ENCODE results near the gene ATRIP. TPM values are rescaled to one million over a fixed set of nuclear protein-coding genes. Genes with fewer than 3 reads are reported as not detected.

The ATRIP gene
- total and polyA plus RNA-seq, 2 of the 4 experiments (the other 2 are of a cell fraction), result 6.8 to 10.8 TPM

GRCh38 chr3:48423241-48423882 lies 23.2 kb upstream of the ATRIP start:
- H3K4ac ChIP-seq (ENCODE audit: low read depth, low read length), result no peak overlapping the region
- H3K56ac ChIP-seq (ENCODE audit: extremely low read depth, insufficient read depth, low read length), result no peak overlapping the region
- H2AK9ac ChIP-seq (replicated peaks; ENCODE audit: low read depth, low read length, poor library complexity), result no peak overlapping the region
- POLR2A ChIA-PET (ENCODE audit: unreplicated experiment), result interaction anchor here (0.6 kb wide), 2 partner anchors 49 to 118 kb away, joined by 3 read pairs; no protein-coding TSS in a partner anchor
- in situ Hi-C loops (cut with MboI; ENCODE audit: low sequenced_read_pairs), result no loop called here
- DNase-seq (no peak), ATAC-seq (ENCODE audit: low read depth) (no peak)
- H2AK5ac ChIP-seq (ENCODE audit: low read depth, low read length), result no peak overlapping the region
- H3K23ac ChIP-seq (ENCODE audit: low read depth, low read length), result no peak overlapping the region
- peaks cover 17% of the 10 kb centered on the region; the same call in 1 of the 2 replicates for H3K36me3 ChIP-seq (ENCODE audit: control insufficient read depth, insufficient read depth, low read length)
- no peak overlapping the region for H2AFZ ChIP-seq (replicated peaks; ENCODE audit: low read length, poor library complexity)
- H3K27me3 ChIP-seq (ENCODE audit: control insufficient read depth, insufficient read depth, low read length), result no peaks in the 10 kb centered on the region
- peaks cover 30% of the 10 kb centered on the region for H4K20me1 ChIP-seq (ENCODE audit: insufficient read depth, low read length)
- intact Hi-C loops (cut with micrococcal nuclease), result no loop called here
- BruUV-seq (replicated peaks), result no TSS peak
- no peak overlapping the region for H2BK120ac ChIP-seq (ENCODE audit: low read depth, low read length)
- H3K4me3 ChIP-seq (ENCODE audit: insufficient read depth, low read depth, low read length), result no peak overlapping the region
- no peak overlapping the region for H3K9ac ChIP-seq (ENCODE audit: low read depth, low read length)
- no peaks in the 10 kb centered on the region for H3K9me3 ChIP-seq (ENCODE audit: control insufficient read depth, insufficient read depth, low read length)
- dilution Hi-C loops (cut with HindIII; ENCODE audit: low sequenced_read_pairs, unreplicated experiment), result no loop called here
- no peak overlapping the region for H2BK20ac ChIP-seq (ENCODE audit: low read depth, low read length)
- H3K9me1 ChIP-seq (ENCODE audit: insufficient read depth, low read length), result peaks cover 16% of the 10 kb centered on the region
- no peak overlapping the region for H4K5ac ChIP-seq (ENCODE audit: low read depth, low read length)
- TF ChIP-seq POLR2A (IDR thresholded peaks at IDR 0.05; ENCODE audit: low read depth, low read length) (no peak), CHD1 (IDR thresholded peaks at IDR 0.05; ENCODE audit: low read depth, low read length) (no peak), FOS (IDR thresholded peaks at IDR 0.05; ENCODE audit: low read depth, low read length) (no peak), MXI1 (IDR thresholded peaks at IDR 0.05; ENCODE audit: borderline replicate concordance, low read depth, low read length) (no peak), NFE2L2 (IDR thresholded peaks at IDR 0.05; ENCODE audit: low read depth, low read length) (no peak), ELK1 (IDR thresholded peaks at IDR 0.05; ENCODE audit: borderline replicate concordance, low read depth, low read length) (no peak), RFX5 (IDR thresholded peaks at IDR 0.05; ENCODE audit: low read depth, low read length) (no peak), RAD21 (IDR thresholded peaks at IDR 0.05; ENCODE audit: low read length) (no peak), USF2 (IDR thresholded peaks at IDR 0.05; ENCODE audit: low read depth, low read length) (no peak), CTCF (conservative IDR thresholded peaks at IDR 0.05; ENCODE audit: low read depth, low read length) (no peak)
- H3K79me1 ChIP-seq (ENCODE audit: low read depth in 1 of 2, low read length in 2 of 2), result peaks cover 23 to 57% of the 10 kb centered on the region in 2 experiments; a peak in 3 of 4 replicates
- no peak overlapping the region for H3K14ac ChIP-seq (replicated peaks; ENCODE audit: low read depth, low read length)
- H3K27ac ChIP-seq (ENCODE audit: insufficient read depth, low read length), result no peak overlapping the region
- H3K4me2 ChIP-seq (ENCODE audit: low read depth, low read length), result no peak overlapping the region
- no peak overlapping the region for H2BK15ac ChIP-seq (ENCODE audit: low read depth, low read length)
- H4K8ac ChIP-seq (ENCODE audit: low read depth in 2 of 2, low read length in 2 of 2), result no peak overlapping the region
- H4K91ac ChIP-seq (ENCODE audit: insufficient read depth, low read depth, low read length), result no peak overlapping the region
- H2BK5ac ChIP-seq (ENCODE audit: low read depth, low read length, poor library complexity, severe bottlenecking), result no peak overlapping the region
- WGBS, 2 experiments (ENCODE audit: extremely low coverage in 2 of 2, insufficient read length in 1 of 2), result 93% methylated on average over 14 of the region's 25 CpGs; no CpG with 5 or more reads in 1 of the 2 experiments
- H3K4me1 ChIP-seq (ENCODE audit: control insufficient read depth, insufficient read depth, low read length), result peaks cover 24% of the 10 kb centered on the region
- H3K18ac ChIP-seq (ENCODE audit: low read depth, low read length), result no peak overlapping the region
- CTCF ChIA-PET, result interaction anchor here (0.8 kb wide), 1 partner anchor 13 kb away, joined by 4 read pairs; no protein-coding TSS in a partner anchor

All from IMR-90 (cell line).